Thyroid gland (tissue), 4 donors: ENCODE results near the gene KRT81. TPM values are rescaled to one million over a fixed set of nuclear protein-coding genes. Genes with fewer than 3 reads are reported as not detected.

ENCODE experiments used
- DNase-seq, 2 donors: peaks; one replicate each; pipeline ENCODE4 v3.0.0-alpha.2; 2019
- H3K27ac ChIP-seq, 3 donors: fragments of 200-600 bp; sonication (generic); 1 replicate in 2 of 3; 2 replicates in 1 of 3; pipeline ENCODE4 v1.5.1; 2016 to 2019; ENCODE audit warnings: mild to moderate bottlenecking in 1 of 3, moderate library complexity in 1 of 3
- H3K27me3 ChIP-seq: fragments of 200-600 bp; sonication (generic); one replicate; pipeline ENCODE4 v1.5.1; 2019
- H3K36me3 ChIP-seq, 2 donors: fragments of 200-600 bp; sonication (generic); one replicate each; pipeline ENCODE4 v1.5.1; 2016 to 2019
- H3K4me1 ChIP-seq, 2 donors: fragments of 200-600 bp; sonication (generic); one replicate each; pipeline ENCODE4 v1.5.1; 2017 to 2019
- H3K4me3 ChIP-seq, 3 donors: fragments of 200-600 bp; sonication (generic); replicated peaks in 1 of 3; 1 replicate in 2 of 3; 2 replicates in 1 of 3; pipeline ENCODE4 v1.5.1; 2016; ENCODE audit warnings: mild to moderate bottlenecking in 1 of 3
- H3K9me3 ChIP-seq: fragments of 200-600 bp; sonication (generic); one replicate; pipeline ENCODE4 v1.5.1; 2017
- POLR2A ChIP-seq, 2 donors: fragments of 450-650 bp; IDR thresholded peaks; one replicate each; pipeline ENCODE4 v1.6.1; 2017; ENCODE audit warnings: antibody characterized with exemption in 2 of 2, mild to moderate bottlenecking in 2 of 2, moderate library complexity in 1 of 2
- WGBS, 2 donors: methylation state at CpG; one replicate each; pipeline ENCODE4 v1.1.5; 2017; 5-methylcytosine and 5-hydroxymethylcytosine counted together
- intact Hi-C: fragments of 100-400 bp; cut with DNase I; formaldehyde crosslinking; loops from one replicate; pipeline ENCODE4 v1.15.1; 2023
- total RNA-seq, 4 donors: library from RNA; depleted of rRNA; stranded (reverse); fragments of >200 nt; gene quantifications; one replicate each; pipeline ENCODE4 v1.2.3, GENCODE V29; 2016
- TF ChIP-seq, protein P1 (sequence below), 6 experiments: fragments of 200-600 bp in 3 of 6; fragments of 450-650 bp in 3 of 6; sonication (generic) in 3 of 6; IDR thresholded peaks; one replicate each; pipeline ENCODE4 v1.5.1; 2016 to 2019; ENCODE audit warnings: antibody characterized with exemption in 6 of 6, mild to moderate bottlenecking in 2 of 6, inconsistent platforms in 1 of 6, moderate library complexity in 1 of 6

The KRT81 gene
- total RNA-seq, 4 donors from 2014 or later: 0.11 to 0.71 TPM; not detected in 2

DNA sequence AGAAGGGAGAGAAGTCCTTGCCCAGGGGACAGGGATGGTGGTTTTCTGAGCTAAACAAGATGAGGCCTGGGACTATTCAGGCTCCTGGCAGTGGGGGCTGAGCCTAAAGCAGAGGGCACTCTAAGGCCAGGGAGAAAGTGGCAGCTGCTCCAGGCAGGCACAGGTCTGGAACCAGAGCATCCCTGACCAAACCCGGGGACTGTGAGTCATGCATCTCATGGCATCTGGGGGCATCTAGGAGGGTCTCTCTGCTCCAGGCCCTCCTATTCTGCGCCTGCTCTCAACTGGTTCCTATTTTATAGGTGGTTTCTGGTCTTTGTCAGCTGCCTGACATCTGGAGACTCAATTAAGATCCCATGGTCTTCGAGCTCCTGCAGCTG, 46.7 kb downstream of the KRT81 start:
- WGBS, 2 donors: 81 to 86% methylated on average over 3 of the region's 3 CpGs
- no peak for TF ChIP-seq POLR2A (IDR thresholded peaks at IDR 0.05)
- TF ChIP-seq, protein P1, sequence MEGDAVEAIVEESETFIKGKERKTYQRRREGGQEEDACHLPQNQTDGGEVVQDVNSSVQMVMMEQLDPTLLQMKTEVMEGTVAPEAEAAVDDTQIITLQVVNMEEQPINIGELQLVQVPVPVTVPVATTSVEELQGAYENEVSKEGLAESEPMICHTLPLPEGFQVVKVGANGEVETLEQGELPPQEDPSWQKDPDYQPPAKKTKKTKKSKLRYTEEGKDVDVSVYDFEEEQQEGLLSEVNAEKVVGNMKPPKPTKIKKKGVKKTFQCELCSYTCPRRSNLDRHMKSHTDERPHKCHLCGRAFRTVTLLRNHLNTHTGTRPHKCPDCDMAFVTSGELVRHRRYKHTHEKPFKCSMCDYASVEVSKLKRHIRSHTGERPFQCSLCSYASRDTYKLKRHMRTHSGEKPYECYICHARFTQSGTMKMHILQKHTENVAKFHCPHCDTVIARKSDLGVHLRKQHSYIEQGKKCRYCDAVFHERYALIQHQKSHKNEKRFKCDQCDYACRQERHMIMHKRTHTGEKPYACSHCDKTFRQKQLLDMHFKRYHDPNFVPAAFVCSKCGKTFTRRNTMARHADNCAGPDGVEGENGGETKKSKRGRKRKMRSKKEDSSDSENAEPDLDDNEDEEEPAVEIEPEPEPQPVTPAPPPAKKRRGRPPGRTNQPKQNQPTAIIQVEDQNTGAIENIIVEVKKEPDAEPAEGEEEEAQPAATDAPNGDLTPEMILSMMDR (IDR thresholded peaks at IDR 0.05): peak in 1 of 6 experiments; percentile 2
- Histone ChIP-seq H3K36me3 (peaks cover 0 to 3% of the 10 kb centered on the region in 2 donors), H3K27me3 (no peaks in the 10 kb centered on the region), H3K9me3 (no peaks in the 10 kb centered on the region), H3K4me3 (no peak overlapping the region), H3K4me1 (peaks cover 75 to 92% of the 10 kb centered on the region in 2 donors), H3K27ac (peak overlapping the region; percentile 94 to 100 (median 99))
- no peak for DNase-seq
- intact Hi-C loops: no loop called here

DNA sequence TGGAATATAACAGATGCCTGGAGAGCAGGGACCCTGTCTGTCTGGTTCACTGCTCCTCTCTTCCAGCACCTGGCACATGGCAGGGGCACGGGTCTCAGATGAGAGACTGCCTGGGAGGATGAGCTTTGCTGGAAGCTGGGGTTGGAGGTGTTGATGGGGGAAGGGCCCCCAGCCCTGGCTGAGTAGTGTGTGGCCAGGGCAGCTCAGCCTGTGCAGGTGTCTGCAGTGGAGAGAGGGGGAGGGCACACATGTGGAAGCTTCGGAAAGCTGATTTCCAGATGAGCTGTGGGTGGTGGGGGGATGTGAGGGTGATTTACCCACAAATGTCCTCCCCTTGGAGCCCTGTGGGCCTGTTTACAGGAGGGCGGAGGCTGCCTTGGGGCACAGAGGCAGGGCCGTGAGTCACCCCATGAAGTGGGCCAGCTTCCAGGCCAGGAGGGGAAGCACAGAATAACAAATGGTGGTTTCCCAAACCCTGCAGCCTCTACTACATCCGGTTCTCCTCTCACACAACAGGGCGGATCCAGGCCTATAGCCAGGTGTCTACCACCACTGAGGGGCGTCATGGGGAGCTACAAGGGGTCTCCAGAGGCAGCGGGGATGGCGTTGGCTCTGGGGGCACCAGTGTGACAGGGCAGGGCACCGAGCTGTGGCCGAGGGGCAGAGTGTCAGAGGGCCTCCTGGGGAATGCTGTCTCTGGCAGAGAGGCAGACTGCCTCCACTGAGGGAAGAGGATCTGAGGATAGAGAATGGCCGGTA, 47.3 kb downstream of the KRT81 start:
- intact Hi-C loops: no loop called here

DNA sequence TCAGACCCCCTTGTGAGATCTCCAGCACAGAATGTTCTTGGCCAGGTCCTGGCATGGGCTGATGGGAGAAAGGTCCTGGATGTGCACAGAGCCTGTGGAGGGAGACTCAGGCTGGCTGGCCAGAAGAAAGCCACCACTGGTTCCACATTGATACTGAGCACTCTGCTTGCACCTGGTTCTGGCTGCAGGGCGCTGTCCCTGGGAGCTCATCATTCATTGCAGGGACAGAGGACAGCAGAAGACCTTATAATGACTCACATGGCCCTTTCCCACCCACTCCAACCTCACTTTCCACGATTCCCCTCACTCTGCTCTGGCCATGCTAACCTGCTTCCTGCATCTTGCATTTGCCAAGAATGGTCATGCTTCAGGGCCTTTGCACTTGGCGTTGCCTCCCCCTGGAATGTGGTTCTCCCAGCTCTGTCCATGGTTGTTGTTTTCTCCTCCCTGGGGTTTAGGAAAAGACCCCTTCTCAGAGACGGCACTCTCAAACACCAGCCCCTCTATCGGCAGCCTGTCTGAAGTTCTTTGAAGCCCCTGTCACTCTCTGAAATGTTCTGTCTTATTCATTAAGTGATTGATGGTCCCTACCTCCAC, 48.0 kb downstream of the KRT81 start:
- Histone ChIP-seq H3K4me1 (peaks cover 64 to 92% of the 10 kb centered on the region in 2 donors), H3K36me3 (peaks cover 3 to 6% of the 10 kb centered on the region in 2 donors), H3K4me3 (no peak overlapping the region), H3K27me3 (no peaks in the 10 kb centered on the region), H3K9me3 (no peaks in the 10 kb centered on the region), H3K27ac (peak overlapping the region; percentile 94 to 100 (median 99))
- TF ChIP-seq POLR2A (IDR thresholded peaks at IDR 0.05): peak in 1 of 2 donors; percentile 26
- TF ChIP-seq, protein P1 (IDR thresholded peaks at IDR 0.05): no peak
- intact Hi-C loops: no loop called here
- DNase-seq: peak; percentile 89 to 90
- WGBS, 2 donors: 25 to 45% methylated on average over 5 of the region's 5 CpGs

More for the DNA sequence above, 47.3 kb downstream of the KRT81 start:
- 9 to 18% methylated on average over 10 to 12 of the region's 12 CpGs for WGBS, 2 donors
- Histone ChIP-seq H3K4me1 (peaks cover 70 to 92% of the 10 kb centered on the region in 2 donors), H3K27me3 (no peaks in the 10 kb centered on the region), H3K36me3 (peaks cover 0 to 3% of the 10 kb centered on the region in 2 donors), H3K4me3 (no peak overlapping the region), H3K9me3 (no peaks in the 10 kb centered on the region), H3K27ac (peak overlapping the region; percentile 94 to 100 (median 99))
- peak; percentile 94 to 95 for DNase-seq
- peak in 1 of 2 donors; percentile 40 for TF ChIP-seq POLR2A (IDR thresholded peaks at IDR 0.05)
- TF ChIP-seq, protein P1 (IDR thresholded peaks at IDR 0.05): no peak

DNA sequence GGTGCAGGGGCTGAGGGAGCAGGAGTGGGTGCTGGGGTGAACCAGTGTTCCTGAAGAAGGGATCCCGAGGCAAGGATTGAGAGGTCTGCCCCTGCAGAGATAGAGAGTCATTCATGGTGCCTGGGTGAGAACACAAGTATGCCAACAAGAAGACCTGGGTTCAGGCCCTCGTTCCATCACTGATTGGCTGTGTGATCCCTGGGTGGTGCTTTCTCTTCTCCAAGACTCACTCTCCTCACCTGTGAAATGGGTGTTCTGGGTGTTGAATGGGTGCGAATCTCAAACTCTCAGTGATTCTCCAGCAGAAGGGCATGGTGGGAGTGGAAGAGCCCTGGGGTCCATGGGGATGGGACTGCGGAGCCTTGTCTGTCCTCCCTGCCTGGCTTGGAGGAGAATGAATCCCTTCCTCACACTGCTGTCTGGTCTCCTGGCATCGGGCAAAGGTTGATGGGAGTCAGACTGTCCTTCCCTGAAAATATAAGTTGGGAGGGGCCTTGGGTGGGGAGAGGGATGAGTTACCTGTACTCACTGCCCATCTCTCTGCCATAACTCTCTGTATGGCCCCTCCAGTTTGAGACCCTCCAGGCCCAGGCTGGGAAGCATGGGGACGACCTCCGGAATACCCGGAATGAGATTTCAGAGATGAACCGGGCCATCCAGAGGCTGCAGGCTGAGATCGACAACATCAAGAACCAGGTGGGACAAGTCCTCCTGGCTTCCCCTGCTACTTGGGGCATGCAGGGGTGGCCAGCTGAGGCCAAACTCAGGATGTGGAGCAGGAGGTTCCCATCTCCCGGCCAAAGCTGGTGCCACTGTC, 48.7 kb downstream of the KRT81 start:
- Histone ChIP-seq H3K27me3 (no peaks in the 10 kb centered on the region), H3K4me3 (no peak overlapping the region), H3K36me3 (peaks cover 3 to 9% of the 10 kb centered on the region in 2 donors), H3K27ac (peak overlapping the region; percentile 94 to 100 (median 99)), H3K9me3 (no peaks in the 10 kb centered on the region), H3K4me1 (peaks cover 58 to 92% of the 10 kb centered on the region in 2 donors)
- TF ChIP-seq, protein P1 (IDR thresholded peaks at IDR 0.05): no peak
- TF ChIP-seq POLR2A (IDR thresholded peaks at IDR 0.05): no peak
- DNase-seq: no peak
- intact Hi-C loops: no loop called here
- 87 to 91% methylated on average over 9 to 11 of the region's 11 CpGs for WGBS, 2 donors
